NT2/D1 (cell line): ENCODE data around the gene KCNIP1.

Experiments used
- SUZ12 ChIP-seq: IDR thresholded peaks from 2 replicates; pipeline ENCODE4 v1.6.1; 2011; ENCODE audit not compliant: insufficient read length, insufficient read depth; ENCODE audit errors: extremely low read depth
- YY1 ChIP-seq: IDR thresholded peaks from 2 replicates; pipeline ENCODE4 v1.6.1; 2011; ENCODE audit not compliant: insufficient read length, insufficient read depth
- ZNF274 ChIP-seq: IDR thresholded peaks from 2 replicates; pipeline ENCODE4 v1.6.1; 2011; ENCODE audit warnings: mild to moderate bottlenecking, low read depth, low read length

DNA sequence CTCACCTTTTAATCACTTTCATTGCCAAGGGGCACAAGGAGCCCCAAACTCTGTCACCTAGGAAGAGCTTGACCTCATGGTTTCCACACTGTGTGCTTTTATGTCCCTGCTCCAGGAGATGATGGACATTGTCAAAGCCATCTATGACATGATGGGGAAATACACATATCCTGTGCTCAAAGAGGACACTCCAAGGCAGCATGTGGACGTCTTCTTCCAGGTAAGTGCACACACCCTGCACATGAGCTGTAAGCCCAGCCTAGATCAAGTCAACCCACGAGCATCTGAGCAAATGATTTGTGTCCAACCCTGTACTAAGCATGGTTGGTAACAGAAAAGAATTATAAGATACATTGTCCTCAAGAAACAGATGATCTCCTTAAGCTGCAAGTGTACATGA, 228.9 kb downstream of the KCNIP1 start:
- TF ChIP-seq YY1: no peak
- TF ChIP-seq ZNF274: no peak
- no peak for TF ChIP-seq SUZ12
